ENCODE data around the gene CCDC88A.

DNA sequence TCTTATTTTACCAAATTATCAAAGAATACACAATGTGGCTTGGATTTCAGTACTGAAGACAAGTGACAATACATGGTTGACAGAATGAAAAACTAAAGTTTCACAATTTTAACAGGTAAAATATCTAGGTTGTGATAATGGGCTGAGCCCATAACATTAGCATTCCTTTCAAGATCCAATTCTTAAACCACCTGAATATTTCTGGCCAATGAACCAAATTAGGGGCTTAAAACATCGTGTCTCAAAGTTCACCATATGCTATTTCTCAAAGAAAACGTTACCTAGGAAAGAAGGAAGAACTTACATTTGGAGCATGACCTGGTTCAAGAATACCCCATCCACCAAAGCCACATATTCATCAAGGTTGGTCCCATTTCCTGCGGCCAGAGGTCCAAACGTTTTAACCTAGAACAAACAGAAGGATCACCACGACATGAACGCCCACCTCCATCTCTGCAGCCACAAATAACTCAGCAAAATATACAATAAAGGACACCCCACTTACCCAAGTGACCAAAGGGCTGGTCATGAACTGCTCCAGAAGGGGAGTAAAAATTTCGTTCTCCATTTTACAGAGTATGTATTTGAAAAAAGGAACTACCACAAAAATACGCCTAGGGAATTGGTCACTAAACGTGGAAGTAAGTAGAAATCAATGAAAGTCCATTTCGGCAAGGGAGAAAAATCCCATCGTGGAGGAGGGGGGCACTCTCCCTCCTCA is 984 bp downstream of the CCDC88A start:
- TF ChIP-seq EZH2 (IDR thresholded peaks at IDR 0.05; ENCODE audit: insufficient read depth, poor library complexity, severe bottlenecking) (no peak), EZH2phosphoT487 (IDR thresholded peaks at IDR 0.05; ENCODE audit: insufficient read depth, low read depth) (no peak)
